Keratinocyte (primary cell): ENCODE data around the gene CD63. TPM values are rescaled to one million over a fixed set of nuclear protein-coding genes. Genes with fewer than 3 reads are reported as not detected.

ENCODE experiments used
- DNase-seq: peaks from one replicate; pipeline ENCODE4 v3.0.0-alpha.2; 2011; ENCODE audit warnings: low read depth, missing footprints, low spot score
- FAIRE-seq: peaks from 2 replicates; lab custom pipeline; 2011; peaks lifted over from hg19 to GRCh38; lab: Jason Lieb, UNC
- H2AFZ ChIP-seq: 2 replicates; pipeline ENCODE4 v1.6.0; 2012; ENCODE audit warnings: low read length, control low read depth, inconsistent platforms; ENCODE audit not compliant: control insufficient read depth
- H3K27ac ChIP-seq: 2 replicates; pipeline ENCODE4 v1.5.1; 2011; ENCODE audit warnings: low read length; ENCODE audit not compliant: control insufficient read depth, insufficient read depth
- H3K27me3 ChIP-seq: 3 replicates; pipeline ENCODE4 v1.6.0; 2011; ENCODE audit warnings: low read length; ENCODE audit not compliant: control insufficient read depth, insufficient read depth; ENCODE audit errors: extremely low read depth
- H3K36me3 ChIP-seq, 2 experiments: 2 replicates in 1 of 2; 3 replicates in 1 of 2; pipeline ENCODE4 v1.5.1; 2011; ENCODE audit warnings: low read length in 2 of 2, mild to moderate bottlenecking in 1 of 2; ENCODE audit not compliant: control insufficient read depth in 2 of 2, insufficient read depth in 2 of 2; ENCODE audit errors: extremely low read depth in 1 of 2
- H3K4me1 ChIP-seq: 3 replicates; pipeline ENCODE4 v1.5.1; 2011; ENCODE audit warnings: low read length; ENCODE audit not compliant: control insufficient read depth, insufficient read depth; ENCODE audit errors: extremely low read depth
- H3K4me2 ChIP-seq: 3 replicates; pipeline ENCODE4 v1.6.0; 2011; ENCODE audit warnings: low read depth, low read length; ENCODE audit not compliant: control insufficient read depth, insufficient read depth; ENCODE audit errors: extremely low read depth
- H3K4me3 ChIP-seq, 3 experiments: fragments of 200-600 bp in 1 of 3; sonication (generic) in 1 of 3; 2 replicates in 2 of 3; 3 replicates in 1 of 3; pipeline ENCODE4 v1.5.1; 2011 to 2016; ENCODE audit warnings: low read length in 3 of 3, mild to moderate bottlenecking in 3 of 3, control low read depth in 2 of 3, inconsistent platforms in 1 of 3, low read depth in 1 of 3, mixed read lengths in 1 of 3, mixed run types in 1 of 3, moderate library complexity in 1 of 3; ENCODE audit not compliant: control insufficient read depth in 2 of 3, insufficient read depth in 2 of 3; ENCODE audit errors: extremely low read depth in 1 of 3
- H3K79me2 ChIP-seq: 2 replicates; pipeline ENCODE4 v1.6.0; 2012; ENCODE audit warnings: low read length; ENCODE audit not compliant: control insufficient read depth, insufficient read depth
- H3K9ac ChIP-seq: 3 replicates; pipeline ENCODE4 v1.6.0; 2011; ENCODE audit warnings: low read length; ENCODE audit not compliant: control insufficient read depth, insufficient read depth; ENCODE audit errors: extremely low read depth
- H3K9me1 ChIP-seq: 3 replicates; pipeline ENCODE4 v1.6.0; 2011; ENCODE audit warnings: low read length; ENCODE audit not compliant: control insufficient read depth, insufficient read depth; ENCODE audit errors: extremely low read depth
- H3K9me3 ChIP-seq: 2 replicates; pipeline ENCODE4 v1.5.1; 2012; ENCODE audit warnings: low read depth, low read length; ENCODE audit not compliant: control insufficient read depth
- H4K20me1 ChIP-seq: 3 replicates; pipeline ENCODE4 v1.6.0; 2011; ENCODE audit warnings: low read length; ENCODE audit not compliant: control insufficient read depth, insufficient read depth; ENCODE audit errors: extremely low read depth
- CTCF ChIP-seq, 3 experiments: IDR thresholded peaks in 1 of 3; conservative IDR thresholded peaks in 1 of 3; optimal IDR thresholded peaks in 1 of 3; 2 replicates in 2 of 3; 3 replicates in 1 of 3; pipeline versions ENCODE3 to v1.5.1; 2011; ENCODE audit warnings: low read length in 3 of 3, mild to moderate bottlenecking in 3 of 3, moderate library complexity in 2 of 3, control low read depth in 1 of 3, inconsistent platforms in 1 of 3; ENCODE audit not compliant: insufficient read depth in 2 of 3; ENCODE audit errors: extremely low read depth in 1 of 3
- EZH2 ChIP-seq: IDR thresholded peaks from one replicate; pipeline ENCODE4 v1.6.1; 2012; ENCODE audit warnings: inconsistent platforms, mild to moderate bottlenecking, low read length, moderate library complexity
- dilution Hi-C: fragments of 300-500 bp; cut with MboI; formaldehyde crosslinking; loops from one replicate; pipeline ENCODE4 v1.7.0; 2020; ENCODE audit warnings: low sequenced_read_pairs; ENCODE audit not compliant: extremely low pct_ligation_motif_present
- polyA plus RNA-seq, 5 experiments: library from polyadenylated mRNA; depleted of rRNA in 3 of 5; stranded (reverse) in 3 of 5; stranded (forward) in 1 of 5; unstranded in 1 of 5; fragments of >200 nt; gene quantifications; 1 replicate in 1 of 5; 2 replicates in 3 of 5; 3 replicates in 1 of 5; pipeline versions ENCODE4 v1.2.1 to v1.2.3, GENCODE V29; 2011 to 2012; ENCODE audit warnings: missing spikeins in 2 of 5, low read depth in 1 of 5, low replicate concordance in 1 of 5

The CD63 gene
- polyA plus RNA-seq, 1 donor (not counting 4 experiments of a cell fraction or from before 2014, with no cell fraction given), result 749 TPM

GRCh38 chr12:55736780-55737580 lies 8.2 kb upstream of the CD63 start:
- Histone ChIP-seq H3K9ac (no peak overlapping the region), H3K27ac (no peak overlapping the region), H3K4me2 (no peak overlapping the region), H2AFZ (no peak overlapping the region), H3K9me3 (no peaks in the 10 kb centered on the region), H3K27me3 (no peaks in the 10 kb centered on the region), H3K9me1 (no peaks in the 10 kb centered on the region), H4K20me1 (no peaks in the 10 kb centered on the region), H3K79me2 (no peaks in the 10 kb centered on the region), H3K36me3 (no peaks in the 10 kb centered on the region), H3K4me1 (peaks cover 6% of the 10 kb centered on the region), H3K4me3 (no peak overlapping the region)
- no peak for TF ChIP-seq EZH2
- peak; percentile 81 to 96 (median 82) for TF ChIP-seq CTCF (optimal IDR thresholded peaks at IDR 0.05 in 1 of 3, IDR thresholded peaks at IDR 0.05 in 1 of 3, conservative IDR thresholded peaks at IDR 0.05 in 1 of 3; ENCODE audit: extremely low read depth in 1 of 3, insufficient read depth in 2 of 3, low read length in 3 of 3)
- DNase-seq (peak; percentile 71), FAIRE-seq (no peak)
- dilution Hi-C loops, result no loop called here

GRCh38 chr12:55736076-55736475 lies 7.3 kb upstream of the CD63 start:
- H3K79me2 ChIP-seq, result no peaks in the 10 kb centered on the region
- H4K20me1 ChIP-seq, result no peaks in the 10 kb centered on the region
- TF ChIP-seq CTCF (optimal IDR thresholded peaks at IDR 0.05 in 1 of 3, IDR thresholded peaks at IDR 0.05 in 1 of 3, conservative IDR thresholded peaks at IDR 0.05 in 1 of 3; ENCODE audit: extremely low read depth in 1 of 3, insufficient read depth in 2 of 3, low read length in 3 of 3) (no peak), EZH2 (no peak)
- H3K4me3 ChIP-seq, result no peak overlapping the region
- H3K36me3 ChIP-seq, result no peaks in the 10 kb centered on the region
- H3K27me3 ChIP-seq, result no peaks in the 10 kb centered on the region
- H3K9ac ChIP-seq, result no peak overlapping the region
- no peaks in the 10 kb centered on the region for H3K9me3 ChIP-seq
- no peak for DNase-seq
- no peak for FAIRE-seq
- peaks cover 6% of the 10 kb centered on the region for H3K4me1 ChIP-seq
- H3K27ac ChIP-seq, result no peak overlapping the region
- H3K4me2 ChIP-seq, result no peak overlapping the region
- no peaks in the 10 kb centered on the region for H3K9me1 ChIP-seq
- dilution Hi-C loops, result no loop called here
- no peak overlapping the region for H2AFZ ChIP-seq
